Mesenchymal stem cell (in vitro differentiated cells and primary cell): ENCODE results near the gene RASA3.

Experiments used
- DNase-seq: peaks from one replicate; pipeline ENCODE4 v3.0.0-alpha.2; 2013
- H2AFZ ChIP-seq: one replicate; pipeline ENCODE4 v1.6.1; 2013; ENCODE audit warnings: low read depth, mild to moderate bottlenecking, control low read depth, inconsistent platforms, low read length, moderate library complexity
- H2AK5ac ChIP-seq: 2 replicates; pipeline ENCODE4 v1.6.1; 2013; ENCODE audit warnings: low read length, moderate library complexity, mild to moderate bottlenecking, inconsistent platforms; ENCODE audit not compliant: severe bottlenecking
- H2BK120ac ChIP-seq: one replicate; pipeline ENCODE4 v1.6.1; 2013; ENCODE audit warnings: low read depth, mild to moderate bottlenecking, inconsistent platforms, low read length, moderate library complexity
- H2BK12ac ChIP-seq, 2 experiments: one replicate each; pipeline ENCODE4 v1.6.1; 2013; ENCODE audit warnings: inconsistent platforms in 2 of 2, low read length in 2 of 2, mild to moderate bottlenecking in 2 of 2, moderate library complexity in 2 of 2, control low read depth in 1 of 2
- H2BK15ac ChIP-seq: one replicate; pipeline ENCODE4 v1.6.1; 2013; ENCODE audit warnings: mild to moderate bottlenecking, low read depth, inconsistent platforms; ENCODE audit not compliant: poor library complexity, severe bottlenecking
- H2BK5ac ChIP-seq: 2 replicates; pipeline ENCODE4 v1.6.1; 2013; ENCODE audit warnings: low read depth, mild to moderate bottlenecking, low read length, control low read depth, inconsistent platforms; ENCODE audit not compliant: poor library complexity, severe bottlenecking
- H3K14ac ChIP-seq, 2 experiments: one replicate each; pipeline ENCODE4 v1.6.1; 2013; ENCODE audit warnings: inconsistent platforms in 2 of 2, low read length in 2 of 2, control low read depth in 1 of 2, mild to moderate bottlenecking in 1 of 2, moderate library complexity in 1 of 2
- H3K18ac ChIP-seq, 2 experiments: one replicate each; pipeline ENCODE4 v1.6.1; 2013; ENCODE audit warnings: inconsistent platforms in 2 of 2, low read length in 2 of 2, control low read depth in 1 of 2, low read depth in 1 of 2, mild to moderate bottlenecking in 1 of 2
- H3K23ac ChIP-seq, 2 experiments: one replicate each; pipeline ENCODE4 v1.6.1; 2013; ENCODE audit warnings: inconsistent platforms in 2 of 2, low read length in 2 of 2, mild to moderate bottlenecking in 2 of 2, moderate library complexity in 2 of 2, control low read depth in 1 of 2
- H3K27ac ChIP-seq: 2 replicates; pipeline ENCODE4 v1.5.1; 2013; ENCODE audit warnings: mild to moderate bottlenecking, moderate library complexity, low read length, control low read depth, inconsistent platforms; ENCODE audit not compliant: poor library complexity, severe bottlenecking
- H3K27me3 ChIP-seq, 2 experiments: 2 replicates each; pipeline versions ENCODE4 v1.6.1 to v1.7.0; 2013; ENCODE audit warnings: low read length in 2 of 2, mild to moderate bottlenecking in 2 of 2, moderate library complexity in 2 of 2, control low read depth in 1 of 2, inconsistent platforms in 1 of 2; ENCODE audit not compliant: control insufficient read depth in 1 of 2, insufficient read depth in 1 of 2
- H3K36me3 ChIP-seq, 2 experiments: 2 replicates each; pipeline versions ENCODE4 v1.6.1 to v1.7.0; 2013; ENCODE audit warnings: low read length in 2 of 2, control low read depth in 1 of 2, inconsistent platforms in 1 of 2, low read depth in 1 of 2, mild to moderate bottlenecking in 1 of 2; ENCODE audit not compliant: insufficient read depth in 2 of 2, control insufficient read depth in 1 of 2
- H3K4ac ChIP-seq, 2 experiments: one replicate each; pipeline ENCODE4 v1.6.1; 2013; ENCODE audit warnings: inconsistent platforms in 2 of 2, low read length in 2 of 2, mild to moderate bottlenecking in 2 of 2, moderate library complexity in 2 of 2, control low read depth in 1 of 2, low read depth in 1 of 2
- H3K4me1 ChIP-seq: 2 replicates; pipeline ENCODE4 v1.6.1; 2013; ENCODE audit warnings: low read depth, low read length, control low read depth; ENCODE audit not compliant: control insufficient read depth, insufficient read depth
- H3K4me2 ChIP-seq: 2 replicates; pipeline ENCODE4 v1.6.1; 2013; ENCODE audit warnings: low read length, mild to moderate bottlenecking, inconsistent platforms; ENCODE audit not compliant: poor library complexity, severe bottlenecking
- H3K4me3 ChIP-seq, 2 experiments: 2 replicates each; pipeline versions ENCODE4 v1.5.1 to v1.7.0; 2013; ENCODE audit warnings: low read length in 2 of 2, mild to moderate bottlenecking in 2 of 2, control low read depth in 1 of 2, low read depth in 1 of 2; ENCODE audit not compliant: insufficient read depth in 1 of 2
- H3K79me1 ChIP-seq: replicated peaks from 2 replicates; pipeline ENCODE4 v1.6.1; 2013; ENCODE audit warnings: mild to moderate bottlenecking, control low read depth, low read length, inconsistent platforms; ENCODE audit not compliant: poor library complexity, severe bottlenecking
- H3K9ac ChIP-seq: 2 replicates; pipeline ENCODE4 v1.7.0; 2013; ENCODE audit warnings: mild to moderate bottlenecking, low read length, moderate library complexity
- H3K9me3 ChIP-seq: 2 replicates; pipeline ENCODE4 v1.7.0; 2013; ENCODE audit warnings: mild to moderate bottlenecking, low read length; ENCODE audit not compliant: control insufficient read depth
- H4K8ac ChIP-seq: one replicate; pipeline ENCODE4 v1.6.1; 2013; ENCODE audit warnings: inconsistent platforms, mild to moderate bottlenecking, low read length, moderate library complexity
- H4K91ac ChIP-seq: one replicate; pipeline ENCODE4 v1.6.1; 2013; ENCODE audit warnings: mild to moderate bottlenecking, low read length, inconsistent platforms
- WGBS: methylation state at CpG from one replicate; pipeline ENCODE4 v1.1.7; 2013; ENCODE audit warnings: mixed read lengths; 5-methylcytosine and 5-hydroxymethylcytosine counted together

Gene RASA3

GRCh38 chr13:114069376-114070097, 62.9 kb downstream of the RASA3 start:
- no peak overlapping the region for H3K4me2 ChIP-seq
- H2AFZ ChIP-seq = no peak overlapping the region
- no peak overlapping the region for H2BK120ac ChIP-seq
- H3K27ac ChIP-seq = peak overlapping the region; percentile 53
- peaks cover 40 to 56% of the 10 kb centered on the region in 2 experiments for H3K36me3 ChIP-seq
- peak overlapping the region in 1 of 2 experiments; percentile 49 for H3K18ac ChIP-seq
- peaks cover 3% of the 10 kb centered on the region for H3K79me1 ChIP-seq
- H2BK15ac ChIP-seq = peak overlapping the region; percentile 73
- peak overlapping the region; percentile 40 for H2BK5ac ChIP-seq
- H3K4me1 ChIP-seq = peaks cover 40% of the 10 kb centered on the region
- peak overlapping the region; percentile 97 for H3K9ac ChIP-seq
- no peak overlapping the region for H2BK12ac ChIP-seq
- H3K4ac ChIP-seq = no peak overlapping the region
- 92% methylated on average over 7 of the region's 32 CpGs for WGBS
- H4K8ac ChIP-seq = peak overlapping the region; percentile 51
- H3K14ac ChIP-seq = no peak overlapping the region
- H3K23ac ChIP-seq = no peak overlapping the region
- H3K27me3 ChIP-seq = no peaks in the 10 kb centered on the region
- H3K9me3 ChIP-seq = no peaks in the 10 kb centered on the region
- no peak for DNase-seq
- H3K4me3 ChIP-seq = peak overlapping the region in 1 of 2 experiments; percentile 7
- no peak overlapping the region for H2AK5ac ChIP-seq
- H4K91ac ChIP-seq = no peak overlapping the region

- H3K36me3 ChIP-seq = peaks cover 32 to 50% of the 10 kb centered on the region in 2 experiments
- no peaks in the 10 kb centered on the region for H3K9me3 ChIP-seq
- H2AK5ac ChIP-seq = peak overlapping the region; percentile 60
- H2BK5ac ChIP-seq = peak overlapping the region; percentile 40
- H3K9ac ChIP-seq = peak overlapping the region; percentile 97
- peak overlapping the region; percentile 92 for H2BK15ac ChIP-seq
- peak overlapping the region; percentile 52 for H3K4me2 ChIP-seq
- peak overlapping the region in 1 of 2 experiments; percentile 77 for H3K23ac ChIP-seq
- no peak overlapping the region for H4K91ac ChIP-seq
- H4K8ac ChIP-seq = no peak overlapping the region
- H3K14ac ChIP-seq = no peak overlapping the region
- H2BK12ac ChIP-seq = peak overlapping the region; percentile 76
- H3K4me1 ChIP-seq = peaks cover 43% of the 10 kb centered on the region
- peak overlapping the region; percentile 53 for H3K27ac ChIP-seq
- no peak overlapping the region for H2BK120ac ChIP-seq
- no peak overlapping the region for H2AFZ ChIP-seq
- peaks cover 3% of the 10 kb centered on the region for H3K79me1 ChIP-seq
- peak overlapping the region in 1 of 2 experiments; percentile 21 for H3K4ac ChIP-seq
- no peaks in the 10 kb centered on the region for H3K27me3 ChIP-seq
- peak overlapping the region in 1 of 2 experiments; percentile 7 for H3K4me3 ChIP-seq
- peak; percentile 86 for DNase-seq
- peak overlapping the region; percentile 86 to 94 for H3K18ac ChIP-seq
- WGBS = 29% methylated on average over 19 of the region's 19 CpGs
Observed at GRCh38 chr13:114068656-114069318, 63.6 kb downstream of the RASA3 start.

GRCh38 chr13:114067886-114068651, 64.4 kb downstream of the RASA3 start:
- peaks cover 46% of the 10 kb centered on the region for H3K4me1 ChIP-seq
- H3K36me3 ChIP-seq = peaks cover 25 to 46% of the 10 kb centered on the region in 2 experiments

More at GRCh38 chr13:114067886-114068651, 64.4 kb downstream of the RASA3 start:
- 87% methylated on average over 22 of the region's 24 CpGs for WGBS
- Histone ChIP-seq H4K8ac (peak overlapping the region; percentile 41), H3K4me2 (no peak overlapping the region), H3K27me3 (no peaks in the 10 kb centered on the region), H2BK12ac (peak overlapping the region; percentile 24 to 76), H3K79me1 (peaks cover 3% of the 10 kb centered on the region), H3K4me3 (peak overlapping the region in 1 of 2 experiments; percentile 28), H3K18ac (peak overlapping the region; percentile 86 to 94), H2BK5ac (no peak overlapping the region), H2BK15ac (peak overlapping the region; percentile 1), H3K4ac (peak overlapping the region; percentile 3 to 21), H3K14ac (peak overlapping the region in 1 of 2 experiments; percentile 96), H2AFZ (no peak overlapping the region), H3K9me3 (no peaks in the 10 kb centered on the region), H2BK120ac (peak overlapping the region; percentile 68), H3K23ac (no peak overlapping the region), H2AK5ac (peak overlapping the region; percentile 87), H3K27ac (no peak overlapping the region), H4K91ac (peak overlapping the region; percentile 95), H3K9ac (peak overlapping the region; percentile 97)
- no peak for DNase-seq
